DND-41 (cell line): ENCODE measurements around the gene HDAC3.

Source experiments
- ATAC-seq: fragments of 200-7000 bp; cut with Tn5 transposase; 3 replicates; pipeline ENCODE4 v1.9.1; 2021; ENCODE audit warnings: low read depth; ENCODE audit not compliant: insufficient read depth
- DNase-seq: peaks from one replicate; pipeline ENCODE4 v3.0.0-alpha.2; 2020
- H2AFZ ChIP-seq: 2 replicates; pipeline ENCODE4 v1.6.0; 2012; ENCODE audit warnings: low read depth, low read length
- H3K27ac ChIP-seq: 2 replicates; pipeline ENCODE4 v1.5.1; 2012; ENCODE audit warnings: low read length, inconsistent platforms
- H3K27me3 ChIP-seq: fragments of 200-600 bp; sonication (generic); 2 replicates; pipeline ENCODE4 v1.6.0; 2012; ENCODE audit warnings: low read length, mild to moderate bottlenecking, inconsistent platforms; ENCODE audit not compliant: insufficient read depth, poor library complexity
- H3K36me3 ChIP-seq: 2 replicates; pipeline ENCODE4 v1.5.1; 2012; ENCODE audit warnings: low read length, inconsistent platforms; ENCODE audit not compliant: insufficient read depth
- H3K4me1 ChIP-seq: 2 replicates; pipeline ENCODE4 v1.5.1; 2012; ENCODE audit warnings: mild to moderate bottlenecking, low read length; ENCODE audit not compliant: insufficient read depth
- H3K4me2 ChIP-seq: 2 replicates; pipeline ENCODE4 v1.6.0; 2012; ENCODE audit warnings: mild to moderate bottlenecking, moderate library complexity, low read length, inconsistent platforms; ENCODE audit not compliant: insufficient read depth
- H3K4me3 ChIP-seq, 2 experiments: fragments of 200-600 bp in 1 of 2; shearing (Covaris generic) in 1 of 2; 2 replicates each; pipeline ENCODE4 v1.5.1; 2012 to 2016; ENCODE audit warnings: inconsistent platforms in 2 of 2, low read length in 2 of 2, mild to moderate bottlenecking in 2 of 2, low read depth in 1 of 2, moderate library complexity in 1 of 2
- H3K79me2 ChIP-seq: 2 replicates; pipeline ENCODE4 v1.6.0; 2012; ENCODE audit warnings: low read length, inconsistent platforms; ENCODE audit not compliant: insufficient read depth
- H3K9ac ChIP-seq: 2 replicates; pipeline ENCODE4 v1.6.0; 2012; ENCODE audit warnings: low read depth, mild to moderate bottlenecking, inconsistent platforms, low read length, moderate library complexity
- H3K9me3 ChIP-seq: 2 replicates; pipeline ENCODE4 v1.5.1; 2012; ENCODE audit warnings: low read length, moderate library complexity, mild to moderate bottlenecking, inconsistent platforms; ENCODE audit not compliant: insufficient read depth, severe bottlenecking
- H4K20me1 ChIP-seq: 2 replicates; pipeline ENCODE4 v1.6.0; 2012; ENCODE audit warnings: low read length; ENCODE audit not compliant: insufficient read depth
- CTCF ChIP-seq: IDR thresholded peaks from 2 replicates; pipeline ENCODE4 v1.5.1; 2012; ENCODE audit warnings: borderline replicate concordance, low read length, moderate library complexity, mild to moderate bottlenecking; ENCODE audit not compliant: poor library complexity, severe bottlenecking; ENCODE audit errors: extremely low read depth
- EZH2 ChIP-seq: IDR thresholded peaks from 3 replicates; pipeline ENCODE4 v1.6.1; 2012; ENCODE audit warnings: borderline replicate concordance, low read depth, mild to moderate bottlenecking, moderate library complexity, low read length, inconsistent platforms; ENCODE audit not compliant: severe bottlenecking

The HDAC3 gene

GRCh38 chr5:141680178-141680577 is 43.5 kb upstream of the HDAC3 start:
- Histone ChIP-seq H3K79me2 (no peaks in the 10 kb centered on the region), H3K36me3 (no peaks in the 10 kb centered on the region), H2AFZ (no peak overlapping the region), H3K9ac (no peak overlapping the region), H4K20me1 (no peaks in the 10 kb centered on the region), H3K27ac (no peak overlapping the region), H3K9me3 (no peaks in the 10 kb centered on the region), H3K4me3 (no peak overlapping the region), H3K27me3 (no peaks in the 10 kb centered on the region), H3K4me2 (no peak overlapping the region), H3K4me1 (no peaks in the 10 kb centered on the region)
- no peak for TF ChIP-seq EZH2
- no peak for TF ChIP-seq CTCF
- no peak for ATAC-seq
- DNase-seq: no peak

- H3K27me3 ChIP-seq: no peaks in the 10 kb centered on the region
These were observed 40.8 kb upstream of the HDAC3 start for GRCh38 chr5:141677415-141677814.

GRCh38 chr5:141675672-141676071 is 39.0 kb upstream of the HDAC3 start:
- Histone ChIP-seq H3K36me3 (no peaks in the 10 kb centered on the region), H4K20me1 (no peaks in the 10 kb centered on the region), H3K4me1 (no peaks in the 10 kb centered on the region), H3K4me3 (no peak overlapping the region), H3K27me3 (no peaks in the 10 kb centered on the region), H3K9ac (no peak overlapping the region), H2AFZ (no peak overlapping the region), H3K27ac (no peak overlapping the region), H3K79me2 (no peaks in the 10 kb centered on the region), H3K4me2 (no peak overlapping the region), H3K9me3 (no peaks in the 10 kb centered on the region)
- DNase-seq (no peak), ATAC-seq (no peak)
- no peak for TF ChIP-seq EZH2
- no peak for TF ChIP-seq CTCF

More at GRCh38 chr5:141677415-141677814, 40.8 kb upstream of the HDAC3 start:
- Histone ChIP-seq H3K4me2 (no peak overlapping the region), H3K36me3 (no peaks in the 10 kb centered on the region), H3K27ac (no peak overlapping the region), H4K20me1 (no peaks in the 10 kb centered on the region), H3K9ac (no peak overlapping the region), H3K4me3 (no peak overlapping the region), H3K79me2 (no peaks in the 10 kb centered on the region), H3K4me1 (no peaks in the 10 kb centered on the region), H3K9me3 (no peaks in the 10 kb centered on the region), H2AFZ (no peak overlapping the region)
- DNase-seq (peak; percentile 30), ATAC-seq (peak; percentile 66; the same call in 2 of the 3 replicates)
- TF ChIP-seq EZH2 (no peak), CTCF (peak; percentile 41)

- no peak overlapping the region for H3K9ac ChIP-seq
These were observed 38.1 kb upstream of the HDAC3 start for GRCh38 chr5:141674747-141675146.

More at GRCh38 chr5:141674747-141675146, 38.1 kb upstream of the HDAC3 start:
- no peak overlapping the region for H2AFZ ChIP-seq
- H3K4me1 ChIP-seq: no peaks in the 10 kb centered on the region
- H4K20me1 ChIP-seq: no peaks in the 10 kb centered on the region
- TF ChIP-seq EZH2 (no peak), CTCF (no peak)
- no peaks in the 10 kb centered on the region for H3K9me3 ChIP-seq
- H3K79me2 ChIP-seq: no peaks in the 10 kb centered on the region
- DNase-seq (no peak), ATAC-seq (no peak)
- H3K27me3 ChIP-seq: no peaks in the 10 kb centered on the region
- no peak overlapping the region for H3K4me2 ChIP-seq
- no peak overlapping the region for H3K27ac ChIP-seq
- no peaks in the 10 kb centered on the region for H3K36me3 ChIP-seq
- H3K4me3 ChIP-seq: no peak overlapping the region
